HCT116 (cell line): ENCODE data around the gene CFL1.

Source experiments
- CTCF ChIP-seq, 3 experiments: fragments of 200-600 bp in 1 of 3; sonication (generic) in 1 of 3; IDR thresholded peaks in 2 of 3; conservative IDR thresholded peaks in 1 of 3; 2 replicates each; pipeline ENCODE4 v1.5.1; 2012 to 2017; ENCODE audit warnings: low read depth in 2 of 3, low read length in 2 of 3, antibody characterized with exemption in 1 of 3, borderline replicate concordance in 1 of 3, control low read depth in 1 of 3, mild to moderate bottlenecking in 1 of 3, mixed read lengths in 1 of 3, mixed run types in 1 of 3, moderate library complexity in 1 of 3; ENCODE audit not compliant: insufficient read depth in 1 of 3
- EZH2 ChIP-seq: fragments of 200-600 bp; sonication (generic); IDR thresholded peaks from 2 replicates; pipeline ENCODE4 v1.6.1; 2017; ENCODE audit warnings: antibody characterized with exemption, mixed run types
- FOSL1 ChIP-seq: IDR thresholded peaks from 2 replicates; pipeline ENCODE4 v1.6.1; 2012; ENCODE audit warnings: low read depth
- POLR2A ChIP-seq: IDR thresholded peaks from 2 replicates; pipeline ENCODE4 v1.7.0; 2011; ENCODE audit warnings: borderline replicate concordance; ENCODE audit not compliant: insufficient read depth, insufficient read length; ENCODE audit errors: extremely low read depth
- POLR2AphosphoS5 ChIP-seq: IDR thresholded peaks from 2 replicates; pipeline ENCODE4 v1.6.1; 2011; ENCODE audit warnings: mild to moderate bottlenecking, low read depth, low read length, moderate library complexity
- RAD21 ChIP-seq: IDR thresholded peaks from 2 replicates; pipeline ENCODE4 v1.6.1; 2012; ENCODE audit warnings: low read depth, mild to moderate bottlenecking
- SP1 ChIP-seq: IDR thresholded peaks from 2 replicates; pipeline ENCODE4 v1.6.1; 2012; ENCODE audit warnings: low read depth
- SRF ChIP-seq: IDR thresholded peaks from 2 replicates; pipeline ENCODE4 v1.6.1; 2012; ENCODE audit warnings: low read depth
- TCF7L2 ChIP-seq: IDR thresholded peaks from 2 replicates; pipeline ENCODE4 v1.7.0; 2011; ENCODE audit warnings: borderline replicate concordance, inconsistent platforms; ENCODE audit not compliant: insufficient read depth, insufficient read length; ENCODE audit errors: extremely low read depth
- YY1 ChIP-seq: IDR thresholded peaks from 2 replicates; pipeline ENCODE4 v1.6.1; 2011; ENCODE audit warnings: low read length, low read depth, moderate library complexity, mild to moderate bottlenecking; ENCODE audit not compliant: insufficient replicate concordance; ENCODE audit errors: extremely low read depth
- ZNF274 ChIP-seq: fragments of 200-500 bp; sonication (Bioruptor generic); IDR thresholded peaks from 2 replicates; pipeline ENCODE4 v1.6.1; 2014; ENCODE audit warnings: mild to moderate bottlenecking, low read depth, low read length, inconsistent platforms
- TF ChIP-seq, protein P1 (sequence below): IDR thresholded peaks from 2 replicates; pipeline ENCODE4 v1.6.1; 2012
- TF ChIP-seq, protein P2 (sequence below): IDR thresholded peaks from 2 replicates; pipeline ENCODE4 v1.6.1; 2012; ENCODE audit warnings: low read depth

- TF ChIP-seq CTCF (IDR thresholded peaks at IDR 0.05 in 2 of 3, conservative IDR thresholded peaks at IDR 0.05 in 1 of 3; ENCODE audit: borderline replicate concordance in 1 of 3, insufficient read depth in 1 of 3, low read depth in 2 of 3, low read length in 2 of 3) (no peak), YY1 (no peak), EZH2 (no peak), POLR2A (no peak), RAD21 (no peak), SRF (no peak), FOSL1 (no peak), SP1 (no peak), POLR2AphosphoS5 (no peak), TCF7L2 (no peak), ZNF274 (no peak)
- TF ChIP-seq, protein P1, sequence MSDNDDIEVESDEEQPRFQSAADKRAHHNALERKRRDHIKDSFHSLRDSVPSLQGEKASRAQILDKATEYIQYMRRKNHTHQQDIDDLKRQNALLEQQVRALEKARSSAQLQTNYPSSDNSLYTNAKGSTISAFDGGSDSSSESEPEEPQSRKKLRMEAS, result no peak
- TF ChIP-seq, protein P2, sequence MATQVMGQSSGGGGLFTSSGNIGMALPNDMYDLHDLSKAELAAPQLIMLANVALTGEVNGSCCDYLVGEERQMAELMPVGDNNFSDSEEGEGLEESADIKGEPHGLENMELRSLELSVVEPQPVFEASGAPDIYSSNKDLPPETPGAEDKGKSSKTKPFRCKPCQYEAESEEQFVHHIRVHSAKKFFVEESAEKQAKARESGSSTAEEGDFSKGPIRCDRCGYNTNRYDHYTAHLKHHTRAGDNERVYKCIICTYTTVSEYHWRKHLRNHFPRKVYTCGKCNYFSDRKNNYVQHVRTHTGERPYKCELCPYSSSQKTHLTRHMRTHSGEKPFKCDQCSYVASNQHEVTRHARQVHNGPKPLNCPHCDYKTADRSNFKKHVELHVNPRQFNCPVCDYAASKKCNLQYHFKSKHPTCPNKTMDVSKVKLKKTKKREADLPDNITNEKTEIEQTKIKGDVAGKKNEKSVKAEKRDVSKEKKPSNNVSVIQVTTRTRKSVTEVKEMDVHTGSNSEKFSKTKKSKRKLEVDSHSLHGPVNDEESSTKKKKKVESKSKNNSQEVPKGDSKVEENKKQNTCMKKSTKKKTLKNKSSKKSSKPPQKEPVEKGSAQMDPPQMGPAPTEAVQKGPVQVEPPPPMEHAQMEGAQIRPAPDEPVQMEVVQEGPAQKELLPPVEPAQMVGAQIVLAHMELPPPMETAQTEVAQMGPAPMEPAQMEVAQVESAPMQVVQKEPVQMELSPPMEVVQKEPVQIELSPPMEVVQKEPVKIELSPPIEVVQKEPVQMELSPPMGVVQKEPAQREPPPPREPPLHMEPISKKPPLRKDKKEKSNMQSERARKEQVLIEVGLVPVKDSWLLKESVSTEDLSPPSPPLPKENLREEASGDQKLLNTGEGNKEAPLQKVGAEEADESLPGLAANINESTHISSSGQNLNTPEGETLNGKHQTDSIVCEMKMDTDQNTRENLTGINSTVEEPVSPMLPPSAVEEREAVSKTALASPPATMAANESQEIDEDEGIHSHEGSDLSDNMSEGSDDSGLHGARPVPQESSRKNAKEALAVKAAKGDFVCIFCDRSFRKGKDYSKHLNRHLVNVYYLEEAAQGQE, result no peak
Measured at GRCh38 chr11:65883786-65884715, 26.1 kb upstream of the CFL1 start.
